OCI-LY1 (cell line): ENCODE data around the gene JMJD8.

Source experiments
- EZH2 ChIP-seq: fragments of 200-600 bp; sonication (generic), shearing (Covaris generic); IDR thresholded peaks from 2 replicates; pipeline ENCODE4 v1.8.0; 2017; ENCODE audit warnings: borderline replicate concordance, mixed run types, mild to moderate bottlenecking, antibody characterized with exemption, low read length, moderate library complexity, mixed read lengths
- TF ChIP-seq, protein P1 (sequence below): fragments of 200-600 bp; sonication (generic), shearing (Covaris generic); IDR thresholded peaks from 2 replicates; pipeline ENCODE4 v1.5.1; 2017; ENCODE audit warnings: mild to moderate bottlenecking, antibody characterized with exemption, low read length, moderate library complexity, mixed read lengths

DNA sequence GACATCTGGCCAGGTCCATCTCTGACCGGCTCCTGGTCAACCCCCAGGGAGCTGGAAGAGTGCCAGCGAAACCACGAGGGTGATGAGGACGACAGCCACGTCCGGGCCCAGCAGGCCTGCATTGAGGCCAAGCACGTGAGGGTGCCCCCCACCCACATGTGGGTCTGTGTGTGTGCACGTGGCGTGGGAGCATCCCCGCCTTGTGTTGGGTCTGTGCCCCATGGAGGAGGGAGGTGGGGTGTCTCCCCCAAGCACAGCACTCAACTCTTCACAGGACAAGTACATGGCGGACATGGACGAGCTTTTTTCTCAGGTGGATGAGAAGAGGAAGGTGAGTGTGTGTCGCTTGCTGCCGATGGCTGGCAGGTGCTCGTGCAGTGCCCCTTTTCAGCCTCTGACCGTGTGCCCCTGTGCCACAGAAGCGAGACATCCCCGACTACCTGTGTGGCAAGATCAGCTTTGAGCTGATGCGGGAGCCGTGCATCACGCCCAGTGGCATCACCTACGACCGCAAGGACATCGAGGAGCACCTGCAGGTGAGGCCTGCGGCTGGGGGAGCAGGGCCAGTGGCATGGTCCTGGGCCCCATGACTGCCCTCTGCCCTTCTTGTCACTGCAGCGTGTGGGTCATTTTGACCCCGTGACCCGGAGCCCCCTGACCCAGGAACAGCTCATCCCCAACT is 2.2 kb downstream of the JMJD8 start:
- TF ChIP-seq, protein P1, sequence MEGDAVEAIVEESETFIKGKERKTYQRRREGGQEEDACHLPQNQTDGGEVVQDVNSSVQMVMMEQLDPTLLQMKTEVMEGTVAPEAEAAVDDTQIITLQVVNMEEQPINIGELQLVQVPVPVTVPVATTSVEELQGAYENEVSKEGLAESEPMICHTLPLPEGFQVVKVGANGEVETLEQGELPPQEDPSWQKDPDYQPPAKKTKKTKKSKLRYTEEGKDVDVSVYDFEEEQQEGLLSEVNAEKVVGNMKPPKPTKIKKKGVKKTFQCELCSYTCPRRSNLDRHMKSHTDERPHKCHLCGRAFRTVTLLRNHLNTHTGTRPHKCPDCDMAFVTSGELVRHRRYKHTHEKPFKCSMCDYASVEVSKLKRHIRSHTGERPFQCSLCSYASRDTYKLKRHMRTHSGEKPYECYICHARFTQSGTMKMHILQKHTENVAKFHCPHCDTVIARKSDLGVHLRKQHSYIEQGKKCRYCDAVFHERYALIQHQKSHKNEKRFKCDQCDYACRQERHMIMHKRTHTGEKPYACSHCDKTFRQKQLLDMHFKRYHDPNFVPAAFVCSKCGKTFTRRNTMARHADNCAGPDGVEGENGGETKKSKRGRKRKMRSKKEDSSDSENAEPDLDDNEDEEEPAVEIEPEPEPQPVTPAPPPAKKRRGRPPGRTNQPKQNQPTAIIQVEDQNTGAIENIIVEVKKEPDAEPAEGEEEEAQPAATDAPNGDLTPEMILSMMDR, result no peak
- TF ChIP-seq EZH2, result no peak
